ENCODE data around the gene DCAF6.
"Not testable (repeated sequence)": the region's sequence is repeated elsewhere in the genome, so short reads cannot be mapped to it uniquely, and the experiment has no call there.

DCAF6 gene

DNA sequence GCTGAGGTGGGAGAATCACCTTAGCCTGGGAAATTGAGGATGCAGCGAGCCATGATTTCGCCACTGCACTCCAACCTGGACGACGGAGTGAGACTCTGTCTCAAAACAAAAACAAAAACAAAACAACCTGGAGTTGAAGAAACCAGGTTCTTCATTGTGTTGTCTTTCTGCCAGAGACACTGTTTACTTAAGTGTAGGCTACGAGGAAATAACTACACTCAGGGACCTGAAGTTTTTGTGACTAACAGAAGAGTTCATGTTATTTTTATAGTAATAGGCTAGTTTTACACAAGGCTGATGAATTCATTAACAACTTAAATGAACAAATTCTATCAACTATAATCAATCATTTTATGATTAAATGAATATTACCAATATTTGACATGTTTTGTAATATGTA lies 98.9 kb downstream of the DCAF6 start:
- no peak for DNase-seq

DNA sequence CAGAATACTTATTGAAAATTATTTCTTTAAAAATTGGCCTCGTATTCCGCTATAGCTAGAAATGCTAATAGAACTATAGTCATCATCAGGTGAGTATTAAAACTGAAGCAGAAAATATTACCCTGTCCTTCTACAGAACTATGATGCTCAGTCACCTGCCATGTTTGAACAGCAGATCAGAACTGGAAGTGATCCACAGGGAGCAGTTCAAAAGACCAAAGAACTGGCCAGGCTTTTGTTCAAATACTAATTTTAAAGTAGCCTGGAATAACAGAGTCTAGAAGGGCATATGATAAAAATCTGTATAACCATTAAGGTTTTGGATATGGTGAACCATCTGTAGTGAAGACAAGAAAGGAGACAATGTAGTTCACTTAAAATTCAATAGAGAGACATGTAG lies 105.9 kb downstream of the DCAF6 start:
- no peak for DNase-seq

DNA sequence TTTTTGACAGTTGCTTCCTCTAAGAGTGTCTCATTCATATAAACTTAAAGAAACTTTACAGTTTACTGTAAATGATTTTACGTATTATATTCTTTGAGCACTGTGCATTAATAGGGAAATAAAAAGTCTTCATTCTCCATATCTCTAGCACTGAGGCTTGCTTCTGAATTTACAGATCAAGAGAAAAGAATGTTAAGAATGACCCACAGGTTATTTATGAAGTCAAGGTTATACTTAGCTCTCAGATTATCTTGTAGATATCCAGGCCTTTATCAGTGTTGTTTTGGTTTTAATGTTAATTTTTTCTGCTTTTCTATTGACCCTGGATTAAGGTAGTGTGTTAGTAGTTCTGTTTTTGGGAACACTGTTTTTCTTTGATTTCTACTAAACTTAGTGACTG lies 108.8 kb downstream of the DCAF6 start:
- no peak for DNase-seq

DNA sequence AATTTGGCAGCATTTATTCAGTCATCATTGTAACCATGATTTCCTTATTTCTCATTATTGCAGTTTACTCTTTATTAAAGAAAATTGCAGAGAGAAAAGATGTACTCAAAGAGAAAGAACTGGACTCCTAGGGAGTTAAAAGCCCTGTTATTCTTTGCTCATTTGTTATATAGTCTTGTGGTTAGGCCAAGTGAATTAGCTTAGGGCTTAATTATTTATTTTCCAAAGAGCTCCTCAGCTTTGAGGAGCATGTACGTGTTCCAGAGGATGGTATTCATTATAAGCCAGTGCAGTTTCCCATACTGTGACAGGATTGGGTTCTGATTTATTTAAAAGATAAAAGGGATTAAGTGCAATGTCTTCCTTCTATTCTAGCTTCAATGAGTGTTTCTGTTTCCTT lies 113.8 kb downstream of the DCAF6 start:
- no peak for DNase-seq

DNA sequence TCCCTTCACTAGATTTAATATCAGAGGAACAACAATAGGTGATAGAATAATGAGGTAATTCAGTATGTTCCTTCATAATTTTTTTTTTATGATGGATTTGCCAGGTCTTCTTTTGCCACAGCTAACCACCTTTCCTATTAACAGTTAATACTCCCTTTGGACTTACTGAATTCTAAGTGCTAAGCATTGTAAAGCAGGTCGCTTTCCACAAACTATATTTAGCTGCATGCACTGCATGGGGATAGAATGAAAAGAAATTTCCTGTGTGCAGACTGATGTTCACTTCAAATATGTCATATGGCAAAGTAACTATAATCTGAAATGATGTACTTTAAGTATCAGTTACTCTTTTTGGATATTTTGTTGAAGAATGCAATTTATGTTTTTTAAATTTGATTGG lies 114.4 kb downstream of the DCAF6 start:
- DNase-seq = no peak

DNA sequence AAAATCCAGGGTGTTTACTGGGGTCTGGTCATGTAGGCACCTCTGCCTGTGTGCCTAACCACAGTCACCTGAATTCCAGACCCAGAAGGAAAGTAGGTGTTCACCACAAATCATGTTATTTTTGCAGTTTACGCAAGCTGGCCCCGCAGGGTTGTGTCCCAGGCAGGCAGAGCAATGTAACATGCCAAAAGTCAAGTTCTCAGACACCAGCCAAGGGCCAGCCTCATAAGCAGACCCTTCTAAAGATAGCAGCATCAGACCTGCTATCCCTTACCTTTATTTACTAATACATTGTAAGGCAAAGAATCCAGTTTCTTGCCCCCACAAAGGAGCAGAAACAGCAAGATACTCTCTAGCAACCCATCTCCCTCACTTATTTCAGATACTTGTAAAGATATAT lies 117.2 kb downstream of the DCAF6 start:
- no peak for DNase-seq

DNA sequence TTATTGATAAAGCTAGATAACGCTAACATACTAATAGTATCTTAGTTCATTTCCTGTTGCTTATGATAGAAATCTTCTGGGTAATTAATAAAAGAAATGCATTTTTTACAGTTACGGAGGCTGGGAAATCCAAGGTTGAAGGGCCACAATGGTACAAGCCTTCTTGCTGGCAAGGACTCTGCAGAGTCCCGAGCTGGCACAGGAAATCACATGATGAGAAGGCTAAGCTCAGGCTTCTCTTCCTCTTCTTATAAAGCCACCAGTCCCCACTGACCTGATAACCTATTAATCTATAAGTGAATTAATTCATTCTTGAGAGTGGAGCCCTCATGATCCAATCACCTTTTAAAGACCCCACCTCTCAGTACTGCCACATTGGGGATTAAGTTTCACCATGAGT lies 117.6 kb downstream of the DCAF6 start:
- DNase-seq = no peak

DNA sequence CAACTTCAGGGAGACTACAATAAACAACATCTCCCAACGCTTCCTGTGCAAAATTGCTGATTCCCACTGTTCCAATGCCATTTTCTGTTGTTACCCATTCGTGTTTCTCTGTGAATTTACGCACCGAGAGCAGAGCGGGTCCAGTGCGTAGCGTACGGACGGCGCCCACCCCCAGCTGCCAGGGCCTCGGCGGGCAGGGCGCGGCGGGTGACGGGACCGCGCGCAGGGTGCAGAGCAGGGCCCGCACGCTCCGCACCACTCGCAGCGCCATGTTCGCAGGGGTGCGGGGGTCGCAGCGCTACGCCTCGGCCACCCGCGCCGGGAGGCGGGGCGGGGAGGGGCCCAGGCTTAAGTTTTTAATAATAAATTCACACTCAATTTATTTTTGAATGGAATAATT lies 119.7 kb downstream of the DCAF6 start:
- not testable (repeated sequence) for DNase-seq

DNA sequence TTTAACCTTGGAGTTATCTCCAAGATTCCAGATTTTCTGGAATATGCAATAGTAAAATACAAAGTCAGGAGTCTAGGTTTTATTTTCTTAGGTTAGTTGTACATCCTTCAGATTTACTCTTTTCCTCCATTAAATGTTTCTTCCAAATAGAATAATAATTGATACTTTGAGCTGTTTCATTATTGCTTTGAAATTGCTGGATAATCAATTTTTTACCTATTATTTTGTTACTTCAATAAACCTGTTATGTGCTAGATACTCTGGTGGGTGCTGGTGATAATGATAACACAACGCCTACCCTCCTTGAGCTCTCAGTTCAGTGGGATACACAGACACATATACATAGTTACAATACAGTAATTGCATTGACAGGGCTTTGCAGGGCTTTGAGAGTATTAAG lies 120.9 kb downstream of the DCAF6 start:
- no peak for DNase-seq

DNA sequence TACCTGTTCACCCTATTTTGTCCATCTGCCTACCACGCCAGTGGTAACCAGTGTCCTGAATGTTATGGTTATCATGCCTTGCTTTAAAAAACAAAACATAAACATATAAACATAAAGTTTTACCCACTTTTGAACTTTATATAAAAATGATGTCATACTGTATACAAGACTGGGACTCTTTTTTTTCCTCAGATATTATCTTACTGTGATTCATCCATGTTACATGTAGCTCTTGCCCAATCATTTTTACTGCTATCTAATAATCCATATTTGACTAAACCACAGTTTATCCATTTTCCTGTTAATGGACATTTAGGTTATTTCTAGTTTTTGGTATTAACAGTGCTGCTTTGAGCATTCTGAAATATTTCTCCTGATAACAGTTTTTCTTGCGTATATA lies 121.4 kb downstream of the DCAF6 start:
- no peak for DNase-seq

DNA sequence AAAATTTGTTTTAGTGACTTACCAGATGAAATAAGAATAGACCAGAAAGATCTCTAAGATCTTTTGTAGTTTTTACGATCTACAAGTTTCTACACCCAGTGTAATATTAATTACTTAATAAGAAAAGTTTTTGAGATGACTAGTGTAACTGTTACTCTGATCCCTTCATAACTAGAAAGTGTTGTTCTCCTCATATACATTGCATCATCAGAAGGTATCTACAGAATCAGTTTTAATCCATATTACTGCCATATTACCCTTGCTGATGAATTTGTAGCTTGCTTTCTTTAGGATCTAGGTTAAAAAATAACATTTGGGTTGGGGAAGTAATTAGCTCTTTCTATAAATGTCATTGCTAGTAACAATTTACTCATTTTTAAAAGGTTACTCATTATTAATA lies 127.7 kb downstream of the DCAF6 start:
- no peak for DNase-seq

DNA sequence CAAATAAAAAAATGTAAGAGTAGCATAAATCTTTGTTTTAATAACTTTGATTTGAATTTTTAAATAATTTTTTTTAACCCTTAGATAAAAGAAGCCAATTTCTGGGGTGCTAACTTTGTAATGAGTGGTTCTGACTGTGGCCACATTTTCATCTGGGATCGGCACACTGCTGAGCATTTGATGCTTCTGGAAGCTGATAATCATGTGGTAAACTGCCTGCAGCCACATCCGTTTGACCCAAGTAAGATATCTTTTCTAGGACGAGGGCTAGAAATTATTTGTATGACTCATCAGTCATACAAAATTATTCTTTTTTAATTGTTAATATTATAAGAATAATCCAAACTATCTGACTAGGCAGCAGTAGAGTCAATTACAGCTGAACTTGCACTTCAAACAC lies 129.0 kb downstream of the DCAF6 start:
- no peak for DNase-seq

DNA sequence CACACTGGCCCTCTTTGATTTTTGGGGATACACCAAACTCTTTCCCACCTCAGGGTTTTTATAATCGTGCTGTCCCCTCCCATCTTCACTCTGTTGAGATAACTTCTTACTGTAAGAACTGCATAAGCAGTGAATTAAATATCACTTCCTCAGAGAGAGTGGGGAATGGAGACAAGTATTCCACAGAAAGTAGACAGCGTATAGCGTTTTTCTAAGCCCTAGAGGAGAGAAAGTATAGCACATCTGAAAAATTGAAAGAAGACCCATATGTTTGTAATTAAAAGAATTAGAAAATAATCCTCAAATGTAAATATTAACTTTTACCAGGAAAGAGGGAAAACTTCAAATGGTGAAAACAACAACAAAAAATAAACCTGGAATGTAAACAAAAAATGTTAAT lies 132.9 kb downstream of the DCAF6 start:
- DNase-seq = no peak

DNA sequence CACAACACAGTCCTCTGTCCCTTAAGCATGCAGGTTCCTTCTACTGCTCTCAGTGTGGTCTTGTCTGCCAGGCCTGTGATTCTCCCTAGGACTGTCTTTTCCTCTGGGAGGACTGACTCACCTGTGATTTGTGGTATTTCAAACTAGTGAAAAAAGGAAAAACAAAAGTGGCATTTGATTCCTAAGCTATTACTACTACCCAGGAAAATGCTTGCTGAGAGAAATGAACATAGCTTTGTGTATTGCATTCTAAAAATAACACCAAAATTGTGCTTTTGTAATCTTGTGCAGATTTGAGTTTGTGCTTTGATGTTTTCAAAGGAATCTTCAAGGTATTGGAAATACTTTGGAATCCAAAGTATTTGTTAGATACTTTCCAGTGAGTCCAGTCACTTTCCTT lies 143.3 kb downstream of the DCAF6 start:
- DNase-seq = no peak

DNA sequence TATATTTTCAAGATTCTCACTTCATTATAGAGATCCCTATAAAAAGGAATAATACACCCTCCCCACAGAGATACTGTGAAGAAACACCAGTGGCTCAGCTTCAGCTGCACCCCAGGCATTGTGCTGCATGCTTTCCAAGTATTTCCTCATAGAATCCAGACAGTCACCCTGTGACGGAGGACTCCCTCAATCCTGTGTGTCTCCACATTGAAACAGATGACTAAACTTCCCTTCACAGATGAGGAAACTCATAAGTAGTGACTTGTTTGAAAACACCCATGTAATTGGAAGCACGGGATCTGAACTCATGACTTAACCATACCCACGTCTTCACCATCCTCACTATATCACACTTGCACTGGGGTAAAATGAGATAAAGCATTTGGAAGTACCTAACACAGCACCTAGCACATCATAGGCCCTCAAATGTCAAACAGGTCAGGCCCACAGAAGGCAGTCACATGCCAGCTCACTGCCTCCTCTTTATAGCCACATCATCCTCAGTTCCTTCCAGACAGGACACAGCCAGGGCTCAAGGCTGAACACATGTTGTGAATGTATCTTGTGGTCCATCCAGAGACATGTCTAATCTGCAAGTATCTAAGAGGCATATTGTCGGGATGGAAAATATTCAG lies 145.0 kb downstream of the DCAF6 start:
- no peak for DNase-seq

DNA sequence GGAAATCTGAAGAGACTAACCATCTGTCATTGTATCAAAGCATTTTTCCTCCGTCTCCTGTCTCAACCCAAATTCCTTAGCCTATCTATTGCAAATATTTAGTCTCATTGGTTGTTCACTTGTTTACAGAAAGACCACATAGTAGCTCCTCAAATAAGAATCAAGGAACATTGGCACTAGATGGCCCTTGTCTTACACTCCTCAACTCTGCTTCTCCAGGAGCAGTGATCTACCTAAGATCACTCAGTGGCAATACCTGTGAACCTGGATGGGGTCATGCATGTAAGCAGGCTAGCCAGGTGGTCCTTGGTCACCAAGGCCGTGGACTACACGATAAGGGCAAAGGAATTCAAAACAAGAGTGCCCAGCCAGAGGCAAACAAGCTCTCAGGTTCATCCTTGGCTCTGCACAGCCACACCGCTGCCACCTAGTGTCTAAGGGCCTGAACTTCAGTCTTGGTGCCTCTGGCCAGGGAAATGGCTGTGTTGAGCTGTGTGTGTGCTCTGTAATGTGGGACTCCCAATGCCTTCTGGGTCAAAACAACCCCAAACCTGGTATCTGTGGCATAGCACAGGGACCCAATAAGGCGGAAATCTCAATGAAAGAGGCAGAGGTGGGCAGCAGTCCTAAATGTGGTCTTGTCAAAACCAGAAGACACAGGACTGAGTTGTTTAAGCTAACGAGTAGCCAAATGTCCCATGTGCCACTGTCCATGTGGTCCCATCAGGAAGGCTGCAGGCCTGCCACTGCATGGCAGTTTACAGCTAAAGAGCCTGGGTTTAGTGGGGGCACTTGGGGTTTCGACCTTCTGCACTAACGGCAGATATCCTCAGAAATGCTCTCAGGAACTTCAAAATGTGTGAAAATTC lies 145.8 kb downstream of the DCAF6 start:
- peak; percentile 68 for DNase-seq

DNA sequence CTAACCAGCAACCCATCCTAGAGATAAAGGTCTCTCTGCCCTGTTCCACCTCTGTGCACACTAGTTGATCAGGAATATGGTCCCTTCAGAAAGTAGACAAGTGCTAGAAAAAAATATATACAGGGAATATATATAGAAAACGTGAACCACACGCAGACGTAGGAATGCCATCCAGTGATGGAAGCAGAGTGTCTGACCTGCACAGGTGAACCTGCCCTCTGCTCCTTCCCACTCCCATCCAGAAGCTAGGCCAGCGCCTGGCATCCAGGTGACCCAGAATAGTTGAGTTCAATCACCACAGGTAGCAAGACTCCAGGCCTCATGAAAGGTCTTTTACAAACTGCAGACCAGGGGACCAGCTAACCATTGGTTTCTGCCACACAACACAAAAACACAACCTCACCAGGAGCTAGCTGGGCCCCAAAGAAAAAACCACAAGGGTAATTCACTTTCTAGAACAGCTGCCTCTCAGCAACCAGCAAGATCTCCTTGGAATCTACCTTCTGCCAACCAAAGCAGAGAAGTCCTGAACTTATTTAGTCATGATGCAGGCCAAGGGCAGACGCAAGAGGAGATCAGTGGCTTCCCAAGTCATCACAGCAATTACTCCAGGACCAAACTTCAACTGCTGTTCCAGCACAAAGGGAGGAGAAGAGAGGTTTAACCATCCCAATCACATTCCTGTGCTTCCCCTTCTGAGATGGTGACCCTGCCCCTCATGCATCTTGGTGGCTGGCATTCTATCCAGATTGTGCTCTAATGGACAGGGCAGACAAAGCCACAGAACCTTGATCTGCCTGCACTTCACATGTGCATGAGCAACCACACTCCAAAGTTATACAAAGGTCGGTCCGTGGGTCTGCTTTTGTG lies 147.2 kb downstream of the DCAF6 start:
- no peak for DNase-seq

DNA sequence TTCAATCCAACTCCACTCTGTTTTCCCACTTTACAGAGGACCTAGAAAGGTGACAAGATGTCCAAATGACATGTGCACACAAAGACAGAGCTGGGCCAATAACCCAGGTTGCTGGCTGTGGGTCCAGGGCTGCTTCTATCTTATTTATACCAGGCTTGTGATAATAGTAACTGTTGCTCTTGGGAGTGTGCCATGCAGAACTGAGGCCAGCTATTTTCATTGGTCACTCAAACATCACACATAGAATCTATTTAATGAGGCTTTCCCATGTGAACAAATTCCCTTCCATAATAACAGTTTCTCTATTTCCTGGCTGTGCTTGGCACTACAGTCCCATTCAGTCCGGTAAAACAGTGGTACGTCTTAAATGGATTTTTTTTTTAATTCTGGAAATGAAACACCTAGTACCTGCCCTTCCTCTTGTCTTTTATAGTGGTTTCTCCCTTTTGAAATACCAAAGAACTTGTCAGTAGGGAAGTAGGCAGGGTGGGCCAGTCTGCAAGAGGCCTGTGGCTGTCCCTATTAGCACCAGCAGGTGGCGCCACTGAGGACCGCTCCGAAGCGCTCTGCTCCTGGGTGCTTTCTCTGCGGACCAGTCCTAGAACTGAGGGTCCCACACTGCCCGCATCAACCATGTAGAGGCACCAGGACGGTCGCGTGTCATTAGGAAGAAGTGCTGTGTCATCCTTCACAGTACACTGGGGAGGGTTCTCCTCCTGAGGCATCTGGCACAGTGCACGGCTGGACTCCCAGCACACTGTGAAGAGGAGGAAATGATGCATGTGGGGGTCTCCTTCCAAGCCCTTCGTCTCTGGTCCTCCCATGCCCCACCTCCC lies 148.1 kb downstream of the DCAF6 start:
- DNase-seq = peak; percentile 67

DNA sequence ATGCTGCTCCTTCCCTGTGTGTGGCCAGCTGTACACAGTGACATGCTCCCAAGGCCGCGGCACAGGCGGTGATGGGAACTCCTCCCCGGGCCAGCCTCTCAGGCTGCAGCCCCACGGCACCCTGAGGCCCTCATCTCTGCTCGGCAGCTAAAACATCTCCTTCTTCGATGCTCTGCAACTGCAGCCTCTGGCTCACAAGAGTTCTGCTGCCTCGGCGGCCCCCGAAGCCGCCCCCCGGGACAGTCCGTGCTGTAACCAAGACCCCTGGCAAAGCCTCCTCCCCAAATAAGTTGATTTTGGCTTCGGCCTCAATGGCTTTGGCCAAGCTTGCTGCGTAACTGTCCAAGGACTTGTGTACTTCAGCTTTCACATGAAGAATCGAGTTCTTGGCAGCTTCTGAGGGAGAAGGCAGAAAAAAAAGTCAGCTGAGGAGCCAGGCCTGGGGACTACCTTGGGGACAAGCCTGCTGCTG lies 149.0 kb downstream of the DCAF6 start:
- no peak for DNase-seq

DNA sequence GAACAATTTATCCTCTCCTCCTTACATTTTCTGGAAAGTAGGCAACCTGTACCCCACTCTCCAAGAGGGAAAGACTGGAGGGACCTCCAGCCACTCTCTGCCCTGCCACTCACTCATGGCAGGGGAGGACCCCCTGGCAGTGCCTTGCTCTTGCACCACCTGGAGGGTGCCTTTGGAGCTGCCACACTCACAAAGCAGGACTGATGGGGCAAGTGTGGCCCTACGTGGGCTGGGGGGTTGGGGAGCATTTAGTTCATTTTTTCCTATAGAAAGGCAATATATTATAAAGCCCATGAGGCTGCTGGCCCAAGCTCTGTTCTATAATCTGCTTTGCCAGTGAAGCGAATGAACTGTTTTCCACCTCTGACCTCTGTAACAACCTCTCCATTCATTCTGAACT lies 150.0 kb downstream of the DCAF6 start:
- DNase-seq = no peak

DNA sequence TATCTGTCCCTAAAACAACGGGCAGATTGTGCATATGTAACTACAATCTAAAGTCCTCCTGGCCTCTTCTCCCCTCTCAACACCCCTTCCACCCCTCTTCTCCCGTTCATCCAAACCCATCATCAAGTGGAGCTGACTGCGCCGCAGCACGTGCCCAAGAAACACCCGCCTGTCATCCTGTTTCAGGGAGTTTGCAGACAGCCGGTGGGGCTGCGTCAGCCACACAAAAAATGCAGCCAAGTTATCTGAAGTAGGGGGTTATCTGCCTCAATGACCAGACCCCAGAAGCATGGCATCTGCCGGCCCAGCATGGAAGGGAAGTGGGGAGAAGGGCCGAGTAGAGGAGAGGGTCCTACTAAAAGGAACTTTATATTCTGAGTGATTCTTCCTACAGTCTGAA lies 151.2 kb downstream of the DCAF6 start:
- no peak for DNase-seq

DNA sequence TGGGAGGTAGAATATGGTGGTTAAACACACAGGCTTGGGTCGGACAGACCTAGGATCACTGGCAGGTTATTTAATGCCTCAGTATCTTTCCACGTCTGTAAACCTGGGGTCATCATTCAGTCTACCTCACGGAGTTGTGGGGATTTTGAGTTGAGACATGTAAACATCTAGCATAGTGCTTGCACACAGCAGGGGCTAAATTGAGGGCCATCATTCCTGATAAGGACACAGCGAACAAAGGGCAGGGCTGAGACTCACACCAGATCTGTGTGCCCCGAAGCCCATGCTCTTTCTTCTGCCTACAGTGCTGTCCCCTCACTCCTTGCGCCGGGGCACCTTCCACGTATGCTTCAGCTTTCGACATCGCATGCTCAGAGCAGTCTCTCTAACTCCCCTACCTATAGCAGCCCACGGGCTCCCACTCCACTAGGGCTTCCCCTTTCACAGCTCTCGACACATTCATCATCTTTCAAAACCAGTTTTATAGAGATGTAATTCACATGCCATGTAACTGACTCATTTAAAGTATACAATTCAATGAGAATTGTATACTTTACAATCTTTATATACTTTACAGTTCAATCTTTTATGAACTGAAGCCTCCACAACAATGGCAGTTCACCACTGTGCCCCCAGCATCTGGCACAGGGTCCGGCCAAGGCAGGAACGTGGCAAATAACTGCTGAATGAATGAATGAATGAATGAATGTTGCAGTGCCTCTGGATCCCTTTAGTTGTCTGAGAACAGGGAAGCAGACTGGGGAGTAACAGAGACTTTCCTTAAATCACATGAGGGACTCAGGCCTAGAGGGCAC lies 152.2 kb downstream of the DCAF6 start:
- no peak for DNase-seq

Data from stimulated activated CD4-positive, alpha-beta T cell treated with anti-CD3 and anti-CD28 coated beads, Interleukin-4, amount 100 ng/mL, for 1 hour (primary cell).